Lung (tissue), 12 donors: ENCODE data around the gene ARHGEF16. TPM values are rescaled to one million over a fixed set of nuclear protein-coding genes. Genes with fewer than 3 reads are reported as not detected.

Experiments
- ATAC-seq: fragments of 200-7000 bp; cut with Tn5 transposase; one replicate; pipeline ENCODE4 v1.9.1; 2020; ENCODE audit warnings: moderate number of reproducible peaks; ENCODE audit not compliant: insufficient read depth, low FRiP score
- DNase-seq, 3 donors: peaks; one replicate each; pipeline ENCODE4 v3.0.0-alpha.2; 2013 to 2017
- H3K27ac ChIP-seq, 2 donors: one replicate each; pipeline ENCODE4 v1.5.1; 2013; ENCODE audit warnings: mild to moderate bottlenecking in 2 of 2, moderate library complexity in 2 of 2, control low read depth in 1 of 2, inconsistent platforms in 1 of 2, low read depth in 1 of 2, low read length in 1 of 2
- H3K27me3 ChIP-seq, 3 donors: one replicate each; pipeline ENCODE4 v1.5.1; 2013; ENCODE audit warnings: low read length in 2 of 3; ENCODE audit not compliant: control insufficient read depth in 3 of 3, insufficient read depth in 3 of 3
- H3K36me3 ChIP-seq, 4 donors: one replicate each; pipeline ENCODE4 v1.5.1; 2013; ENCODE audit warnings: low read length in 4 of 4, mild to moderate bottlenecking in 1 of 4, moderate library complexity in 1 of 4; ENCODE audit not compliant: control insufficient read depth in 4 of 4, insufficient read depth in 4 of 4
- H3K4me1 ChIP-seq, 5 donors: one replicate each; pipeline ENCODE4 v1.5.1; 2013; ENCODE audit warnings: low read length in 5 of 5, mild to moderate bottlenecking in 2 of 5, moderate library complexity in 1 of 5; ENCODE audit not compliant: control insufficient read depth in 5 of 5, insufficient read depth in 5 of 5
- H3K4me3 ChIP-seq: one replicate; pipeline ENCODE4 v1.5.1; 2013; ENCODE audit warnings: mild to moderate bottlenecking, control low read depth, moderate library complexity
- H3K9ac ChIP-seq, 2 donors: one replicate each; pipeline ENCODE4 v1.5.1; 2013; ENCODE audit warnings: low read length in 2 of 2, control low read depth in 1 of 2; ENCODE audit not compliant: insufficient read depth in 1 of 2
- H3K9me3 ChIP-seq, 4 donors: one replicate each; pipeline ENCODE4 v1.5.1; 2013; ENCODE audit warnings: low read length in 3 of 4, mild to moderate bottlenecking in 1 of 4, moderate library complexity in 1 of 4; ENCODE audit not compliant: control insufficient read depth in 4 of 4, insufficient read depth in 3 of 4
- CTCF ChIP-seq: IDR thresholded peaks from 2 replicates; pipeline ENCODE4 v1.5.1; 2012; ENCODE audit warnings: mild to moderate bottlenecking; ENCODE audit errors: control extremely low read depth, extremely low read depth
- WGBS, 2 donors: extraction: QIAGEN DNeasy Blood & Tissue Kit; methylation state at CpG; one replicate each; pipeline ENCODE4 v1.1.7; 2013; 5-methylcytosine and 5-hydroxymethylcytosine counted together
- polyA plus RNA-seq, 2 donors: library from polyadenylated mRNA; stranded (reverse); fragments of 200-250 nt; gene quantifications; one replicate each; pipeline ENCODE4 v1.2.1, GENCODE V29; 2013
- total RNA-seq, 2 donors: library from RNA; depleted of rRNA in 1 of 2; stranded (reverse); fragments of >200 nt in 1 of 2; gene quantifications; one replicate each; pipeline ENCODE4 v1.2.1, GENCODE V29; 2014 to 2021
- donor health status: control.
- donor health status: control.
- donor health status: Bipolar disorder and iron deficiency.
- donor health status: healthy.
- donor health status: DM: yes; HTN: yes; CAD: no.

ARHGEF16 gene
- total and polyA plus RNA-seq, 4 donors, result 6.5 to 14.8 (median 9.8) TPM

GRCh38 chr1:3429320-3429719 is 25.1 kb upstream of the ARHGEF16 start:
- ATAC-seq, result no peak
- no peaks in the 10 kb centered on the region for H3K9me3 ChIP-seq
- no peak overlapping the region for H3K9ac ChIP-seq
- 86 to 87% methylated on average over 13 of the region's 13 CpGs for WGBS, 2 donors
- H3K4me3 ChIP-seq, result no peak overlapping the region
- peaks cover 0 to 3% (median under 1%) of the 10 kb centered on the region in 4 donors for H3K36me3 ChIP-seq
- peaks cover 0 to 4% (median 3%) of the 10 kb centered on the region in 5 donors for H3K4me1 ChIP-seq
- H3K27me3 ChIP-seq, result no peaks in the 10 kb centered on the region
- DNase-seq, result no peak
- no peak for TF ChIP-seq CTCF
- no peak overlapping the region for H3K27ac ChIP-seq

GRCh38 chr1:3429766-3430165 is 24.7 kb upstream of the ARHGEF16 start:
- Histone ChIP-seq H3K9ac (no peak overlapping the region), H3K9me3 (no peaks in the 10 kb centered on the region), H3K27ac (no peak overlapping the region), H3K36me3 (peaks cover 0 to 3% (median under 1%) of the 10 kb centered on the region in 4 donors), H3K27me3 (no peaks in the 10 kb centered on the region), H3K4me1 (no peaks in the 10 kb centered on the region), H3K4me3 (no peak overlapping the region)
- ATAC-seq (no peak), DNase-seq (no peak)
- TF ChIP-seq CTCF, result no peak
- 86 to 93% methylated on average over 16 of the region's 16 CpGs for WGBS, 2 donors

- no peak for DNase-seq
- no peak overlapping the region for H3K4me3 ChIP-seq
- no peak for ATAC-seq
- no peak overlapping the region for H3K27ac ChIP-seq
- H3K36me3 ChIP-seq, result peaks cover 0 to 3% (median under 1%) of the 10 kb centered on the region in 4 donors
- TF ChIP-seq CTCF, result no peak
- no peak overlapping the region for H3K9ac ChIP-seq
- no peaks in the 10 kb centered on the region for H3K4me1 ChIP-seq
- H3K27me3 ChIP-seq, result no peaks in the 10 kb centered on the region
- 85 to 91% methylated on average over 17 to 19 of the region's 19 CpGs for WGBS, 2 donors
- no peaks in the 10 kb centered on the region for H3K9me3 ChIP-seq
Observed at GRCh38 chr1:3430406-3430805, 24.1 kb upstream of the ARHGEF16 start.

GRCh38 chr1:3430820-3431219 is 23.6 kb upstream of the ARHGEF16 start:
- no peak overlapping the region for H3K9ac ChIP-seq

More at GRCh38 chr1:3430820-3431219, 23.6 kb upstream of the ARHGEF16 start:
- WGBS, 2 donors, result 84 to 92% methylated on average over 22 of the region's 22 CpGs
- no peak overlapping the region for H3K27ac ChIP-seq
- no peaks in the 10 kb centered on the region for H3K4me1 ChIP-seq
- no peak overlapping the region for H3K4me3 ChIP-seq
- TF ChIP-seq CTCF, result no peak
- H3K9me3 ChIP-seq, result no peaks in the 10 kb centered on the region
- H3K36me3 ChIP-seq, result peaks cover 0 to 3% (median under 1%) of the 10 kb centered on the region in 4 donors
- DNase-seq (no peak), ATAC-seq (no peak)
- H3K27me3 ChIP-seq, result no peaks in the 10 kb centered on the region
